ENCODE data around the gene LYZL4. TPM values are rescaled to one million over a fixed set of nuclear protein-coding genes. Genes with fewer than 3 reads are reported as not detected.

The LYZL4 gene
- total and polyA plus RNA-seq, 9 donors: not detected

- Histone ChIP-seq H3K4me3 (no peak overlapping the region), H3K27me3 (no peaks in the 10 kb centered on the region), H3K4me1 (ENCODE audit: insufficient read depth) (no peaks in the 10 kb centered on the region), H3K27ac (no peak overlapping the region), H3K9me3 (no peaks in the 10 kb centered on the region), H3K36me3 (no peaks in the 10 kb centered on the region)
- DNase-seq: no peak
- WGBS, 3 donors: 70 to 78% (median 73%) methylated on average over 10 of the region's 10 CpGs
- intact Hi-C loops (cut with DNase I): loop anchor here in 1 of 4 donors (5.0 kb wide), 2 partner anchors 207 to 767 kb away; no protein-coding TSS in a partner anchor
- TF ChIP-seq EP300 (IDR thresholded peaks at IDR 0.05): no peak
- TF ChIP-seq, protein P1, sequence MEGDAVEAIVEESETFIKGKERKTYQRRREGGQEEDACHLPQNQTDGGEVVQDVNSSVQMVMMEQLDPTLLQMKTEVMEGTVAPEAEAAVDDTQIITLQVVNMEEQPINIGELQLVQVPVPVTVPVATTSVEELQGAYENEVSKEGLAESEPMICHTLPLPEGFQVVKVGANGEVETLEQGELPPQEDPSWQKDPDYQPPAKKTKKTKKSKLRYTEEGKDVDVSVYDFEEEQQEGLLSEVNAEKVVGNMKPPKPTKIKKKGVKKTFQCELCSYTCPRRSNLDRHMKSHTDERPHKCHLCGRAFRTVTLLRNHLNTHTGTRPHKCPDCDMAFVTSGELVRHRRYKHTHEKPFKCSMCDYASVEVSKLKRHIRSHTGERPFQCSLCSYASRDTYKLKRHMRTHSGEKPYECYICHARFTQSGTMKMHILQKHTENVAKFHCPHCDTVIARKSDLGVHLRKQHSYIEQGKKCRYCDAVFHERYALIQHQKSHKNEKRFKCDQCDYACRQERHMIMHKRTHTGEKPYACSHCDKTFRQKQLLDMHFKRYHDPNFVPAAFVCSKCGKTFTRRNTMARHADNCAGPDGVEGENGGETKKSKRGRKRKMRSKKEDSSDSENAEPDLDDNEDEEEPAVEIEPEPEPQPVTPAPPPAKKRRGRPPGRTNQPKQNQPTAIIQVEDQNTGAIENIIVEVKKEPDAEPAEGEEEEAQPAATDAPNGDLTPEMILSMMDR (IDR thresholded peaks at IDR 0.05): no peak
- no peak for TF ChIP-seq POLR2A (IDR thresholded peaks at IDR 0.05)
Observed at GRCh38 chr3:42439261-42440115, 29.1 kb upstream of the LYZL4 start.

DNA sequence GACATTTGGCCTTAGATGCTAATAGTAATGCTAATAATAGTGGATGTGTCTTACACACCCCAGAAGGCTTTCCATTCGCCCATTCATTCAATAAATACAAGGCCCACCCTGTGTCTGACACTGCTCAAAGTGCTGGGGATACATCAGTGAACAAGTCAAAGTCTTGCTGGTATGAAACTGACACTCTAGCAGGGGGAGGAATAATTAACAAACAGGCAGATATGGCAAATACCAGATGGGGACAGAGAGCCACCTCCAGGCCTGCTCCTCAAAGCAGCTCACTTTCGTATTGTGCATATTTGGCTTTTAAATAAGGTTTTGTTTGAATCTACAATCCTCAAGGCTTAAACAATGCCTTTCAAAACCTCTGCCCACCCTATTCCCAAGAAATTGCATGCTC is 28.3 kb upstream of the LYZL4 start:
- Histone ChIP-seq H3K27ac (no peak overlapping the region), H3K4me1 (ENCODE audit: insufficient read depth) (no peaks in the 10 kb centered on the region), H3K36me3 (no peaks in the 10 kb centered on the region), H3K4me3 (no peak overlapping the region), H3K27me3 (no peaks in the 10 kb centered on the region), H3K9me3 (no peaks in the 10 kb centered on the region)
- DNase-seq: no peak
- 58 to 76% (median 60%) methylated on average over 2 of the region's 2 CpGs for WGBS, 3 donors
- intact Hi-C loops (cut with DNase I): loop anchor here in 1 of 4 donors (5.0 kb wide), 1 partner anchor 766 kb away; no protein-coding TSS in a partner anchor
- TF ChIP-seq, protein P1 (IDR thresholded peaks at IDR 0.05): no peak
- no peak for TF ChIP-seq EP300 (IDR thresholded peaks at IDR 0.05)

DNA sequence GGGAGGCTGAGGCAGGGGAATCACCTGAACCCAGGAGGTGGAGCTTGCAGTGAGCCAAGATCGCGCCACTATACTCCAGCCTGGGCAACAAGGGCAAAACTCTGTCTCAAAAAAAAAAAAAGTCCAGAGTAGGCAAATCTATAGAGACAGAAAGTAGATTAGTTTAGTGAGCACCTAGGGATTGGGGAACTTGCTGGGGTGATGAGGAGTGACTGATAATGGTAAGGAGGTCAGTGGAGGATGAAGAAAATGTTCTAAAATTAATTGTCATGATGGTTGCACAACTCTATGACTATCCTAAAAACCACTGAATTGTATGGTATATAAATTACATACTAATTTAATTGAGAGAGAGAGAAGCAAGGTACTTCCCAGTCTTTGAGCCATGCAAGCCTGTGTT is 27.8 kb upstream of the LYZL4 start:
- Histone ChIP-seq H3K4me3 (no peak overlapping the region), H3K27me3 (no peaks in the 10 kb centered on the region), H3K36me3 (no peaks in the 10 kb centered on the region), H3K4me1 (ENCODE audit: insufficient read depth) (no peaks in the 10 kb centered on the region), H3K9me3 (no peaks in the 10 kb centered on the region), H3K27ac (no peak overlapping the region)
- DNase-seq: no peak
- no peak for TF ChIP-seq EP300 (IDR thresholded peaks at IDR 0.05)
- TF ChIP-seq, protein P1 (IDR thresholded peaks at IDR 0.05): no peak
- no peak for TF ChIP-seq POLR2A (IDR thresholded peaks at IDR 0.05)
- intact Hi-C loops (cut with DNase I): loop anchor here in 1 of 4 donors (5.0 kb wide), 1 partner anchor 766 kb away; no protein-coding TSS in a partner anchor
- 86 to 90% (median 88%) methylated on average over 2 of the region's 2 CpGs for WGBS, 3 donors

- no peak for DNase-seq
- no peaks in the 10 kb centered on the region for H3K4me1 ChIP-seq (ENCODE audit: insufficient read depth)
- no peaks in the 10 kb centered on the region for H3K27me3 ChIP-seq
- no peaks in the 10 kb centered on the region for H3K36me3 ChIP-seq
- H3K27ac ChIP-seq: no peak overlapping the region
- no peak overlapping the region for H3K4me3 ChIP-seq
- WGBS, 3 donors: 30 to 43% (median 37%) methylated on average over 5 of the region's 5 CpGs
- H3K9me3 ChIP-seq: no peaks in the 10 kb centered on the region
- intact Hi-C loops (cut with DNase I): loop anchor here in 1 of 4 donors (5.0 kb wide), 1 partner anchor 763 kb away; no protein-coding TSS in a partner anchor
- TF ChIP-seq POLR2A (IDR thresholded peaks at IDR 0.05): no peak
- TF ChIP-seq EP300 (IDR thresholded peaks at IDR 0.05): no peak
- TF ChIP-seq, protein P1 (IDR thresholded peaks at IDR 0.05): no peak
Observed at GRCh38 chr3:42434777-42435380, 24.5 kb upstream of the LYZL4 start.

All from ovary (tissue), 9 donors.